ENCODE data around the gene PSME1.

GRCh38 chr14:24127673-24128072, 8.3 kb upstream of the PSME1 start:
- TF ChIP-seq CTCF (IDR thresholded peaks at IDR 0.05; ENCODE audit: borderline replicate concordance, extremely low read depth, low read length, poor library complexity, severe bottlenecking): no peak
- TF ChIP-seq EZH2 (IDR thresholded peaks at IDR 0.05; ENCODE audit: borderline replicate concordance, low read depth, low read length, severe bottlenecking): no peak
